Stimulated activated CD4-positive, alpha-beta T cell treated with anti-CD3 and anti-CD28 coated beads, Interleukin-1b, Interleukin-23, amount 100 ng/mL, for 1 hour (primary cell): ENCODE data around the gene SIRT6.
"Not testable (repeated sequence)": the region's sequence is repeated elsewhere in the genome, so short reads cannot be mapped to it uniquely, and the experiment has no call there.

Experiments used
- DNase-seq, 2 donors: peaks; one replicate each; pipeline ENCODE4 v3.0.0-alpha.2; 2020; ENCODE audit warnings: low read depth in 2 of 2

The SIRT6 gene

GRCh38 chr19:4199699-4200293 lies 17.4 kb upstream of the SIRT6 start:
- DNase-seq = no peak

GRCh38 chr19:4198467-4199126 lies 16.2 kb upstream of the SIRT6 start:
- DNase-seq = no peak

- DNase-seq = no peak
These were observed 15.5 kb upstream of the SIRT6 start for GRCh38 chr19:4197625-4198466.

- no peak for DNase-seq
These were observed 14.9 kb upstream of the SIRT6 start for GRCh38 chr19:4197228-4197624.

GRCh38 chr19:4196587-4197148 lies 14.3 kb upstream of the SIRT6 start:
- no peak for DNase-seq

GRCh38 chr19:4196009-4196408 lies 13.6 kb upstream of the SIRT6 start:
- no peak for DNase-seq

GRCh38 chr19:4194353-4194752 lies 12.0 kb upstream of the SIRT6 start:
- DNase-seq = no peak

GRCh38 chr19:4192537-4192936 lies 10.2 kb upstream of the SIRT6 start:
- not testable (repeated sequence) for DNase-seq

GRCh38 chr19:4189641-4190040 lies 7.3 kb upstream of the SIRT6 start:
- DNase-seq = no peak

GRCh38 chr19:4187313-4188122 lies 5.2 kb upstream of the SIRT6 start:
- DNase-seq = no peak

- DNase-seq = peak; percentile 57 to 69
These were observed 4.0 kb upstream of the SIRT6 start for GRCh38 chr19:4186087-4186993.

GRCh38 chr19:4185413-4186086 lies 3.2 kb upstream of the SIRT6 start:
- no peak for DNase-seq

- DNase-seq = no peak
These were observed 2.5 kb upstream of the SIRT6 start for GRCh38 chr19:4184718-4185352.

GRCh38 chr19:4183967-4184717 lies 1.8 kb upstream of the SIRT6 start:
- no peak for DNase-seq

GRCh38 chr19:4181053-4181508 lies 1.3 kb downstream of the SIRT6 start:
- DNase-seq = no peak

GRCh38 chr19:4178990-4179389 lies 3.4 kb downstream of the SIRT6 start:
- no peak for DNase-seq

- no peak for DNase-seq
These were observed 5.2 kb downstream of the SIRT6 start for GRCh38 chr19:4177146-4177545.

GRCh38 chr19:4175669-4175931 lies 6.8 kb downstream of the SIRT6 start:
- no peak for DNase-seq
